ENCODE results near the gene FAM43B.

FAM43B gene

DNA sequence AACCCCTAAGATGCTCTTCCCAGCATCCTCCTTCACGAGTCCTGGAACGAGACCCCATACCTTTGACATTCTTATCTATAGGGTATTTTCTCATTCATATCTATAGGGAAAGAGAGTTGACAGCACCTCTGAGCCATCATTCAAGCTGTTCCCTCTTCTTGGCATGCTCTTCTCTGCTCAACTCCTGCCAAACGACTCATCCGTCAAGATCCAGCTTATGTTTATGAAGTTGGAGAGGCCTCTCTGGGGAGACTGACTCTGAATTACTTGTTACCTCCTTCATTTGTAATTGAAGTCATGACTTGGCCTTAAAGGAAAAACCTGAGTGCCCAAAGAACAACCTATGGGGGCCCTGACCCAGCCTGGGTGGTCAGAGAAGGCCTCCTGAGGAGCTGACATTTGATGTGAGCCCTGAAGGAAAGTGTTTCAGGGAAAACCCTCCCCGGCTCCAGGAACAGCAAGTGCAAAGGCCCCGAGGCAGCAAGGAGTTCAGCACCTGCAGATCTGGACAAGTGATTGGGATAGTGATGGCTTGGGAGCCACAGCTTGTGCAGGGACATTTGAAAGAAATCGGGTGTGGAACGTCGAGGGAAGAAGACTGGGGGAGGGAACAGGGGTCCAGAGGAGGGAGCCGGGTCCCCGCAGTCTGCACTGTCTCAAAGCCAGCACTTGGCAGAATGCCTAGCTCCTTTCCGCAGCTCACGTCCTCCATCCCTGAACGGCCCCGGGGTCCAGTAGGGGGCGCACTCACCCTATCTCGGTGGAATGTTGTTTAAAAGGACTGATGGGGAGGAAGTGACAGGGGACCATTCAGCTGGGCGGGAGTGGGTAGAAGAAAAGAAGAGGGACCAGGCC lies 22.5 kb downstream of the FAM43B start (continued):
- TF ChIP-seq ZNF510 (tag by site-specific recombination; IDR thresholded peaks at IDR 0.05; ENCODE audit: insufficient replicate concordance) (no peak), ZNF211 (tag by site-specific recombination; IDR thresholded peaks at IDR 0.05; ENCODE audit: low read depth) (no peak), ZNF600 (tag by site-specific recombination; IDR thresholded peaks at IDR 0.05) (peak; percentile 35; the same call in 1 of the 2 replicates), ZNF514 (tag by site-specific recombination; IDR thresholded peaks at IDR 0.05) (no peak), KLF16 (tag by site-specific recombination; IDR thresholded peaks at IDR 0.05) (no peak), ZNF311 (tag by site-specific recombination; IDR thresholded peaks at IDR 0.05; ENCODE audit: borderline replicate concordance) (no peak), ZNF830 (tag by site-specific recombination; IDR thresholded peaks at IDR 0.05; ENCODE audit: low read depth) (no peak), ZNF146 (tag by site-specific recombination; IDR thresholded peaks at IDR 0.05) (no peak), ZNF785 (tag by site-specific recombination; IDR thresholded peaks at IDR 0.05) (no peak), ZNF670 (tag by site-specific recombination; IDR thresholded peaks at IDR 0.05; ENCODE audit: low read depth) (no peak), ZNF416 (tag by site-specific recombination; IDR thresholded peaks at IDR 0.05) (no peak), HOXD13 (CRISPR knock-in tag; IDR thresholded peaks at IDR 0.05; ENCODE audit: borderline replicate concordance) (no peak), ZSCAN30 (tag by site-specific recombination; IDR thresholded peaks at IDR 0.05) (0 out of 2 replicates have a peak, but pooled peaks have one; percentile 29), ZNF184 (tag by site-specific recombination; IDR thresholded peaks at IDR 0.05) (no peak), ZNF266 (tag by site-specific recombination; IDR thresholded peaks at IDR 0.05; ENCODE audit: low read depth) (no peak), HIC1 (tag by site-specific recombination; IDR thresholded peaks at IDR 0.05) (no peak), ZNF324 (tag by site-specific recombination; IDR thresholded peaks at IDR 0.05) (0 out of 2 replicates have a peak, but pooled peaks have one; percentile 36), AEBP2 (tag by site-specific recombination; IDR thresholded peaks at IDR 0.05; ENCODE audit: borderline replicate concordance) (no peak), ZNF19 (tag by site-specific recombination; IDR thresholded peaks at IDR 0.05; ENCODE audit: low read depth) (no peak), ZBTB11 (tag by site-specific recombination; conservative IDR thresholded peaks at IDR 0.05; ENCODE audit: low read depth) (0 out of 2 replicates have a peak, but pooled peaks have one; percentile 13), TRIM28 (IDR thresholded peaks at IDR 0.05; ENCODE audit: borderline replicate concordance, low read length) (0 out of 2 replicates have a peak, but pooled peaks have one; percentile 24), ZBTB20 (tag by site-specific recombination; IDR thresholded peaks at IDR 0.05) (no peak), ZNF768 (tag by site-specific recombination; IDR thresholded peaks at IDR 0.05) (0 out of 2 replicates have a peak, but pooled peaks have one; percentile 7)
- TF ChIP-seq, protein P1, sequence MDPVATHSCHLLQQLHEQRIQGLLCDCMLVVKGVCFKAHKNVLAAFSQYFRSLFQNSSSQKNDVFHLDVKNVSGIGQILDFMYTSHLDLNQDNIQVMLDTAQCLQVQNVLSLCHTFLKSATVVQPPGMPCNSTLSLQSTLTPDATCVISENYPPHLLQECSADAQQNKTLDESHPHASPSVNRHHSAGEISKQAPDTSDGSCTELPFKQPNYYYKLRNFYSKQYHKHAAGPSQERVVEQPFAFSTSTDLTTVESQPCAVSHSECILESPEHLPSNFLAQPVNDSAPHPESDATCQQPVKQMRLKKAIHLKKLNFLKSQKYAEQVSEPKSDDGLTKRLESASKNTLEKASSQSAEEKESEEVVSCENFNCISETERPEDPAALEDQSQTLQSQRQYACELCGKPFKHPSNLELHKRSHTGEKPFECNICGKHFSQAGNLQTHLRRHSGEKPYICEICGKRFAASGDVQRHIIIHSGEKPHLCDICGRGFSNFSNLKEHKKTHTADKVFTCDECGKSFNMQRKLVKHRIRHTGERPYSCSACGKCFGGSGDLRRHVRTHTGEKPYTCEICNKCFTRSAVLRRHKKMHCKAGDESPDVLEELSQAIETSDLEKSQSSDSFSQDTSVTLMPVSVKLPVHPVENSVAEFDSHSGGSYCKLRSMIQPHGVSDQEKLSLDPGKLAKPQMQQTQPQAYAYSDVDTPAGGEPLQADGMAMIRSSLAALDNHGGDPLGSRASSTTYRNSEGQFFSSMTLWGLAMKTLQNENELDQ (tag by site-specific recombination; IDR thresholded peaks at IDR 0.05; ENCODE audit: low read depth): no peak
- TF ChIP-seq, protein P2, sequence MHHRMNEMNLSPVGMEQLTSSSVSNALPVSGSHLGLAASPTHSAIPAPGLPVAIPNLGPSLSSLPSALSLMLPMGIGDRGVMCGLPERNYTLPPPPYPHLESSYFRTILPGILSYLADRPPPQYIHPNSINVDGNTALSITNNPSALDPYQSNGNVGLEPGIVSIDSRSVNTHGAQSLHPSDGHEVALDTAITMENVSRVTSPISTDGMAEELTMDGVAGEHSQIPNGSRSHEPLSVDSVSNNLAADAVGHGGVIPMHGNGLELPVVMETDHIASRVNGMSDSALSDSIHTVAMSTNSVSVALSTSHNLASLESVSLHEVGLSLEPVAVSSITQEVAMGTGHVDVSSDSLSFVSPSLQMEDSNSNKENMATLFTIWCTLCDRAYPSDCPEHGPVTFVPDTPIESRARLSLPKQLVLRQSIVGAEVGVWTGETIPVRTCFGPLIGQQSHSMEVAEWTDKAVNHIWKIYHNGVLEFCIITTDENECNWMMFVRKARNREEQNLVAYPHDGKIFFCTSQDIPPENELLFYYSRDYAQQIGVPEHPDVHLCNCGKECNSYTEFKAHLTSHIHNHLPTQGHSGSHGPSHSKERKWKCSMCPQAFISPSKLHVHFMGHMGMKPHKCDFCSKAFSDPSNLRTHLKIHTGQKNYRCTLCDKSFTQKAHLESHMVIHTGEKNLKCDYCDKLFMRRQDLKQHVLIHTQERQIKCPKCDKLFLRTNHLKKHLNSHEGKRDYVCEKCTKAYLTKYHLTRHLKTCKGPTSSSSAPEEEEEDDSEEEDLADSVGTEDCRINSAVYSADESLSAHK (tag by site-specific recombination; IDR thresholded peaks at IDR 0.05): no peak
- TF ChIP-seq, protein P3, sequence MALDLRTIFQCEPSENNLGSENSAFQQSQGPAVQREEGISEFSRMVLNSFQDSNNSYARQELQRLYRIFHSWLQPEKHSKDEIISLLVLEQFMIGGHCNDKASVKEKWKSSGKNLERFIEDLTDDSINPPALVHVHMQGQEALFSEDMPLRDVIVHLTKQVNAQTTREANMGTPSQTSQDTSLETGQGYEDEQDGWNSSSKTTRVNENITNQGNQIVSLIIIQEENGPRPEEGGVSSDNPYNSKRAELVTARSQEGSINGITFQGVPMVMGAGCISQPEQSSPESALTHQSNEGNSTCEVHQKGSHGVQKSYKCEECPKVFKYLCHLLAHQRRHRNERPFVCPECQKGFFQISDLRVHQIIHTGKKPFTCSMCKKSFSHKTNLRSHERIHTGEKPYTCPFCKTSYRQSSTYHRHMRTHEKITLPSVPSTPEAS (tag by site-specific recombination; IDR thresholded peaks at IDR 0.05): no peak
